Common myeloid progenitor, CD34-positive (primary cell): ENCODE measurements around the gene PRRT1B.

ENCODE experiments used
- CTCF ChIA-PET: fragments of 350-600 bp; sonication (Branson Sonifier 250); formaldehyde crosslinking; loops from one replicate; lab custom pipeline; 2021; ENCODE audit warnings: antibody characterized with exemption; lab: Charles Lee
- POLR2A ChIA-PET: fragments of 350-600 bp; sonication (Branson Sonifier 250); formaldehyde crosslinking; loops from one replicate; lab custom pipeline; 2021; ENCODE audit warnings: antibody characterized with exemption; lab: Charles Lee
- DNase-seq, 3 donors: peaks; one replicate each; pipeline versions ENCODE4 v3.0.0 to v3.0.0-alpha.2; 2013
- H3K27ac ChIP-seq, 2 experiments: 1 replicate in 1 of 2; 2 replicates in 1 of 2; pipeline ENCODE4 v1.7.0; 2013; ENCODE audit warnings: inconsistent platforms in 2 of 2, low read length in 2 of 2, mild to moderate bottlenecking in 2 of 2, low read depth in 1 of 2, moderate library complexity in 1 of 2; ENCODE audit not compliant: severe bottlenecking in 2 of 2, insufficient read depth in 1 of 2, poor library complexity in 1 of 2
- H3K27me3 ChIP-seq, 5 experiments: replicated peaks in 2 of 5; 1 replicate in 3 of 5; 2 replicates in 2 of 5; pipeline versions ENCODE4 v1.6.1 to v1.7.0; 2013; ENCODE audit warnings: low read length in 4 of 5, mild to moderate bottlenecking in 2 of 5, moderate library complexity in 2 of 5, inconsistent platforms in 1 of 5; ENCODE audit not compliant: insufficient read depth in 5 of 5, control insufficient read depth in 4 of 5
- H3K36me3 ChIP-seq, 4 experiments: 1 replicate in 2 of 4; 2 replicates in 2 of 4; pipeline versions ENCODE4 v1.6.1 to v1.7.0; 2013; ENCODE audit warnings: low read length in 3 of 4, control low read depth in 1 of 4, mild to moderate bottlenecking in 1 of 4; ENCODE audit not compliant: control insufficient read depth in 4 of 4, insufficient read depth in 4 of 4
- H3K4me1 ChIP-seq, 4 experiments: 1 replicate in 3 of 4; 2 replicates in 1 of 4; pipeline versions ENCODE4 v1.6.1 to v1.7.1; 2013; ENCODE audit warnings: low read length in 3 of 4, mild to moderate bottlenecking in 3 of 4, control low read depth in 1 of 4, inconsistent platforms in 1 of 4, moderate library complexity in 1 of 4; ENCODE audit not compliant: control insufficient read depth in 4 of 4, insufficient read depth in 4 of 4; ENCODE audit errors: control extremely low read depth in 1 of 4
- H3K4me3 ChIP-seq, 7 experiments: 1 replicate in 4 of 7; 2 replicates in 3 of 7; pipeline versions ENCODE4 v1.5.1 to v1.7.0; 2013; ENCODE audit warnings: mild to moderate bottlenecking in 7 of 7, low read length in 6 of 7, moderate library complexity in 6 of 7, inconsistent platforms in 2 of 7, low read depth in 2 of 7, control low read depth in 1 of 7; ENCODE audit not compliant: insufficient read depth in 4 of 7, control insufficient read depth in 1 of 7; ENCODE audit errors: extremely low read depth in 1 of 7
- H3K9me3 ChIP-seq, 5 experiments: 1 replicate in 4 of 5; 2 replicates in 1 of 5; pipeline versions ENCODE4 v1.6.1 to v1.7.1; 2013; ENCODE audit warnings: low read length in 4 of 5, mild to moderate bottlenecking in 2 of 5, inconsistent platforms in 1 of 5, low read depth in 1 of 5, moderate library complexity in 1 of 5; ENCODE audit not compliant: control insufficient read depth in 4 of 5, insufficient read depth in 2 of 5; ENCODE audit errors: control extremely low read depth in 1 of 5
- WGBS: methylation state at CpG from one replicate; pipeline ENCODE4 v1.1.5; 2013; ENCODE audit not compliant: insufficient coverage; 5-methylcytosine and 5-hydroxymethylcytosine counted together

Gene PRRT1B

DNA sequence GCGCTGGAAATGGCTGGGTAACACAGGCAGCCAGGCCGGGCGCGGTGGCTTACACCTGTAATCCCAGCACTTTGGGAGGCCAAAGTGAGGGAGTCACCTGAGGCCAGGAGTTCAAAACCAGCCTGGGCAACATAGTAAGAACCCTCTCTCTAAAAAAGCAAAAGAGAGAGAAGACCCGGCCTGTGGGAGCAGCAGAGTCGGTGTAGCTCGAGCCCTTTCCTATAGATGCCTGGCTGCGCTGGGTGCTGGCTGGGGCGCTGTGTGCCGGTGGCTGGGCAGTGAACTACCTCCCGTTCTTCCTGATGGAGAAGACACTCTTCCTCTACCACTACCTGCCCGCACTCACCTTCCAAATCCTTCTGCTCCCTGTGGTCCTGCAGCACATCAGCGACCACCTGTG, 23.5 kb upstream of the PRRT1B start:
- Histone ChIP-seq H3K27me3 (no peaks in the 10 kb centered on the region), H3K4me3 (no peak overlapping the region), H3K4me1 (no peaks in the 10 kb centered on the region), H3K36me3 (peaks cover 8 to 93% (median 68%) of the 10 kb centered on the region in 4 experiments), H3K27ac (no peak overlapping the region), H3K9me3 (no peaks in the 10 kb centered on the region)
- ChIA-PET POLR2A (no interaction called here), CTCF (no interaction called here)
- DNase-seq, result no peak
- 98% methylated on average over 11 of the region's 13 CpGs for WGBS

GRCh38 chr9:131522257-131523085, 22.9 kb upstream of the PRRT1B start:
- H3K4me3 ChIP-seq, result no peak overlapping the region
- POLR2A ChIA-PET, result no interaction called here
- H3K27ac ChIP-seq, result no peak overlapping the region

DNA sequence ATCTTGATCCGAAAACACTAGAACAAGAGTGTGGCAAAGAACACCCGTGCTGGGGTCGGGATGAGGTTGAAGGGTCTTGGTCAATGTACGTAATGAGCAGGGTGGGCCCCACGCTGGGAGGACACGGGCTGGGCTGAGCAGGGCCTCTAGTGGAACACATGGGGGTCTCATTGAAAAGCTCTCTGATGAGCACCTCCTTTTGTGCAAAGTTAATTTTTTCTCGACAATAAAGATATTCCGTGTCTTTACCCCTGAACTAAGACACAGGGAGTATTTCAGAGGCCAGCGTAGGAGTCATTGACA, 22.3 kb upstream of the PRRT1B start:
- Histone ChIP-seq H3K27ac (no peak overlapping the region), H3K27me3 (no peaks in the 10 kb centered on the region), H3K36me3 (peaks cover 8 to 94% (median 67%) of the 10 kb centered on the region in 4 experiments), H3K9me3 (no peaks in the 10 kb centered on the region), H3K4me1 (no peaks in the 10 kb centered on the region), H3K4me3 (no peak overlapping the region)
- ChIA-PET POLR2A (interaction anchor here (0.9 kb wide), 1 partner anchor 21 kb away, joined by 3 read pairs; no protein-coding TSS in a partner anchor), CTCF (no interaction called here)
- WGBS, result 100% methylated on average over 9 of the region's 9 CpGs
- no peak for DNase-seq

More at GRCh38 chr9:131522257-131523085, 22.9 kb upstream of the PRRT1B start:
- DNase-seq, result no peak
- peaks cover 8 to 96% (median 69%) of the 10 kb centered on the region in 4 experiments for H3K36me3 ChIP-seq
- H3K4me1 ChIP-seq, result no peaks in the 10 kb centered on the region
- 98% methylated on average over 25 of the region's 29 CpGs for WGBS
- CTCF ChIA-PET, result no interaction called here
- H3K27me3 ChIP-seq, result no peaks in the 10 kb centered on the region
- no peaks in the 10 kb centered on the region for H3K9me3 ChIP-seq

DNA sequence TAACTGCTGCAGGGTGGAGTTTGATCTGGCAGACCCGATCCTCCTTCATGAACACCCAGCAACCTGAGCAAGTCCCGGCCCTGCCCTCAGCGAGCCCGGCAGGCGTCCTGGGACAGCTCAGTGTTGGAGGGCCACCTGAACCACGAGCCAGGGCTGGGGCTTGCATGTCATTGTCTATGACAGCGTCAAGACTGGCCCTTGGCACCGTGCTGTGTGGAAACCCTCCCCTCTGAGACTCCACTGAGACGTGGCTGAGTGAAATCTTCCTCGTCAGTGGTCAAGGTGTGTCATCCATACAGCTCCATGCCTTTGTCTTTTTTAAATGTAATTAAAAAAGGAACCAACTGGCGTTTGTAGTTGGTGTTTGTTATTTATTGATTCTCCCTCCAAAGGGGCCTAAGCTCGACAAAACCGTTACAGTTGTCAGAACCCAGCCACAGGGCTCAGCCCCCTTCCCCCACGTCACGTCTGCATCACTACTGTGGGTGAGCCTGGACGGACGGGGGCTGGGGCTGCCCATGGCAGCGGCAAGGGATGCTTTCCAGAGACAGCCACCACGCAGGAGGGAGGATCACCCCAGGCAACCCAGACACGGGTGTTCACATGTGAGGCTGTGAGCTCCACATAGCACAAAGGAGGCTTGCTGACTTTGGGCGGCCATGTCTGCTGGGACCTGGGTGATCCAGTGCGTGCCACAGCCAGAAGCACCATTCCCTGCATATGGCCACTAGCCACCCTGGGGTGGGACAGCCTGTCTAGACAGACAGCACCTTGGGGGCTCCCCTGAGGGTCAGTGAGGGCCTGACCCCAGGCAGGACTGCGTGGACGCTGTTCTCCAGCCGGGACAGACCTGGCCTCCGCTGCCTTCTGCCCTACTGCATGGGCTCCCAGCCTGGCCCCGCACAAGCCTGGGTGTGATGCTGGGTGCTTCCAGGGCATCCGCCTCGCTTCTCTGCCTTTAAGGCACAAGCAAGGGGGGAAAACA, 21.6 kb upstream of the PRRT1B start:
- POLR2A ChIA-PET, result interaction anchor here (0.9 kb wide), 1 partner anchor 20 kb away, joined by 3 read pairs; no protein-coding TSS in a partner anchor
- Histone ChIP-seq H3K4me3 (no peak overlapping the region), H3K36me3 (peaks cover 10 to 95% (median 68%) of the 10 kb centered on the region in 4 experiments), H3K9me3 (no peaks in the 10 kb centered on the region), H3K27me3 (no peaks in the 10 kb centered on the region), H3K27ac (no peak overlapping the region), H3K4me1 (no peaks in the 10 kb centered on the region)
- WGBS, result 91% methylated on average over 26 of the region's 29 CpGs
- CTCF ChIA-PET, result no interaction called here
- no peak for DNase-seq

- H3K4me1 ChIP-seq, result peaks cover 0 to 2% (median 2%) of the 10 kb centered on the region in 4 experiments
- POLR2A ChIA-PET, result no interaction called here
Observed at GRCh38 chr9:131524665-131525315, 20.5 kb upstream of the PRRT1B start.

DNA sequence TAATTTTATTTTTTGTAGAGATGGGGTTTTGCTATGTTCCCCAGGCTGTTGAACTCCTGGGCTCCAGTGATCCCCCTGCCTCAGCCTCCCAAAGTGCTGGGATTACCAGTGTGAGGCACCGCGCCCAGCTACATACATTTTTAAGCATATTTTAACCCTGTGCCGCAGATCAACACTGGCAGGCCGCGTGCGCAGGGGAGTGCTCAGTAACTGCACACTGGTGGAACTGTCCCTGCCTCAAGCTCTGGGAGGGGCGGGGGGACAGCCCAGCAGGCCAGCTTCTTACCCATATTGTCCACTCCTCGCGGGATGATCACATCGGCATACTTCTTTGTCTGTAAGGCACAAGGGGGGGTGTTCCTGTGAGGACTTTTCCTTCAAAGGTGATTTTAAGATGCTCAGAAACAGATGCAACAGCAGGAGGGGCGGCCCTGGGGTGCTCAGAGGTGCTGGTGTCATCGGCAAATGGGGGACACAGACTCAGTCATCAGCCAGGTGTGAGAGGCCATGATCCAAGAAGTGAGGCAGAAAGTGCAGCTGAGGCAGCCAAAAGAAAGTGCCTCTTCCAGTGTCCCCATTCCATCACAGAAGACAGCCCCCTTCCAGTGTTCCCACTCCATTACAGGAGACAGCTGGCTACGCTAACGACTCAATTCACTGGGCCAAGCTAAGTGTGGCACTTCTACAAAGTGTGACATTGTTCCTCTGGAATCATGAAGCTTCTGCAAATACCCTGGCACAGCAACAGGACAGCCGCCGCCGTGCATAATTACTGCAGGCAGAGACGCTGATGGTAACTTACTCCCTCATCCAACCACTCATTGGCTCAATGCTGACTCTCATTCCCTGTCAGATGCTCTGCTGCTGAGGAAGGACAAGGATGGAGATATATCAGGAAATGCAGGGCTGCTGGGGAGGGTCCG, 19.4 kb upstream of the PRRT1B start:
- Histone ChIP-seq H3K36me3 (peaks cover 10 to 88% (median 60%) of the 10 kb centered on the region in 4 experiments), H3K4me3 (no peak overlapping the region), H3K4me1 (peaks cover 0 to 11% (median 11%) of the 10 kb centered on the region in 4 experiments), H3K27me3 (no peaks in the 10 kb centered on the region), H3K9me3 (no peaks in the 10 kb centered on the region), H3K27ac (no peak overlapping the region)
- POLR2A ChIA-PET, result no interaction called here
- WGBS, result 88% methylated on average over 13 of the region's 19 CpGs
- no peak for DNase-seq
- CTCF ChIA-PET, result no interaction called here

More at GRCh38 chr9:131524665-131525315, 20.5 kb upstream of the PRRT1B start:
- Histone ChIP-seq H3K27ac (no peak overlapping the region), H3K9me3 (no peaks in the 10 kb centered on the region), H3K36me3 (peaks cover 10 to 95% (median 68%) of the 10 kb centered on the region in 4 experiments), H3K4me3 (no peak overlapping the region), H3K27me3 (no peaks in the 10 kb centered on the region)
- WGBS, result 95% methylated on average over 23 of the region's 23 CpGs
- no peak for DNase-seq
- CTCF ChIA-PET, result no interaction called here
